ENCODE measurements around the gene REEP3.

- no peak for TF ChIP-seq CTCF (IDR thresholded peaks at IDR 0.05; ENCODE audit: low read length)
- no peak for TF ChIP-seq EZH2 (IDR thresholded peaks at IDR 0.05; ENCODE audit: borderline replicate concordance, low read length)
Observed at GRCh38 chr10:63543576-63543962, 22.4 kb downstream of the REEP3 start.
